ENCODE measurements around the gene FAM171A1.

GRCh38 chr10:15321431-15322341 is 49.4 kb downstream of the FAM171A1 start:
- TF ChIP-seq POLR2AphosphoS5 (IDR thresholded peaks at IDR 0.05; ENCODE audit: low read depth, low read length) (no peak), TAF1 (IDR thresholded peaks at IDR 0.05; ENCODE audit: borderline replicate concordance, low read depth, low read length) (no peak), POLR2A (IDR thresholded peaks at IDR 0.05; ENCODE audit: low read depth, low read length) (no peak)

All from GM12892 (cell line).